GM12872 (cell line): ENCODE data around the gene SPTB.

Experiments
- TF ChIP-seq, protein P1 (sequence below): IDR thresholded peaks from 3 replicates; pipeline ENCODE4 v1.5.1; 2011; ENCODE audit warnings: low read depth, mild to moderate bottlenecking, low read length, moderate library complexity; ENCODE audit not compliant: insufficient read depth

Gene SPTB

DNA sequence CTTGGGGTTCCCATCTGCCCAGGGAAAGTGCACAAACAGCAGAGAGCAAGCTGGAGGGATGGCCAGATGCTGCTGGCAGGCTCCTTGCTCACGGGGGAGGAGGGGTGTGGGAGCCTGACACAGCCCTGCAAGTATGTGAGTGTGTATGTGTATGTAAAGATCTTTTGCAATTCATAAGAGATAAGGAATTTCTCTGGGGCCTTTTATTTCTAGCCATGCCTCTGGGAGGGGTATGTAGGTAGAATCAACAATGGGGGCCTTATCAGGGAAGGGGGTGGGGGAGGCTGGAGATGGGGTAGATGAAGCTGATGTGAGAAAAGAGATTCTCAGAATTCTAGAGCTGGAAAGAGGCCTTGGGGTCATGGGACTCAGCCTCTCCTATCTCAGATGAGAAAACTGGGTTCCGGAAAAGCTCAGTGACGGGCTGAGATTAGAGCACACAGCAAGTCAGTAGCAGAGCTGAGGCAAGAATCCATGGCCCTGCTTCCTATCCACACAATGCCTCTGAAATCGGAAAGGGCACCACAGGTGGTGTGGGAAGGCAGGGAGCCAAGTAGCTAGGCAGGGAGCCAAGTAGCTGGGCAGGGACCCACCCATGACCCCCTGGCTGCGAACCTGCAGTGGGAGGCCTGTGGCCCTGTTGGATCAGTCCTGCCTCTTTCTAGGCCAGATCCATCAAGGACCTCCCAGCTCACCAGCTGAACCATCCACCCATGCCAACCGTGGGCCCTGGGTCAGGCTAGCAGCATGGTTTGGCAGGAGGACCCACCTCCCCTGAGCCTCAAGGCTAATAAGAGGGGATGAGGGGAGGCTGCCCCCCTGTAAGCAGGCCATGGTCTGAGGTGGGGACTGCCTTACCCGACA is 120.8 kb downstream of the SPTB start:
- TF ChIP-seq, protein P1, sequence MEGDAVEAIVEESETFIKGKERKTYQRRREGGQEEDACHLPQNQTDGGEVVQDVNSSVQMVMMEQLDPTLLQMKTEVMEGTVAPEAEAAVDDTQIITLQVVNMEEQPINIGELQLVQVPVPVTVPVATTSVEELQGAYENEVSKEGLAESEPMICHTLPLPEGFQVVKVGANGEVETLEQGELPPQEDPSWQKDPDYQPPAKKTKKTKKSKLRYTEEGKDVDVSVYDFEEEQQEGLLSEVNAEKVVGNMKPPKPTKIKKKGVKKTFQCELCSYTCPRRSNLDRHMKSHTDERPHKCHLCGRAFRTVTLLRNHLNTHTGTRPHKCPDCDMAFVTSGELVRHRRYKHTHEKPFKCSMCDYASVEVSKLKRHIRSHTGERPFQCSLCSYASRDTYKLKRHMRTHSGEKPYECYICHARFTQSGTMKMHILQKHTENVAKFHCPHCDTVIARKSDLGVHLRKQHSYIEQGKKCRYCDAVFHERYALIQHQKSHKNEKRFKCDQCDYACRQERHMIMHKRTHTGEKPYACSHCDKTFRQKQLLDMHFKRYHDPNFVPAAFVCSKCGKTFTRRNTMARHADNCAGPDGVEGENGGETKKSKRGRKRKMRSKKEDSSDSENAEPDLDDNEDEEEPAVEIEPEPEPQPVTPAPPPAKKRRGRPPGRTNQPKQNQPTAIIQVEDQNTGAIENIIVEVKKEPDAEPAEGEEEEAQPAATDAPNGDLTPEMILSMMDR, result no peak

DNA sequence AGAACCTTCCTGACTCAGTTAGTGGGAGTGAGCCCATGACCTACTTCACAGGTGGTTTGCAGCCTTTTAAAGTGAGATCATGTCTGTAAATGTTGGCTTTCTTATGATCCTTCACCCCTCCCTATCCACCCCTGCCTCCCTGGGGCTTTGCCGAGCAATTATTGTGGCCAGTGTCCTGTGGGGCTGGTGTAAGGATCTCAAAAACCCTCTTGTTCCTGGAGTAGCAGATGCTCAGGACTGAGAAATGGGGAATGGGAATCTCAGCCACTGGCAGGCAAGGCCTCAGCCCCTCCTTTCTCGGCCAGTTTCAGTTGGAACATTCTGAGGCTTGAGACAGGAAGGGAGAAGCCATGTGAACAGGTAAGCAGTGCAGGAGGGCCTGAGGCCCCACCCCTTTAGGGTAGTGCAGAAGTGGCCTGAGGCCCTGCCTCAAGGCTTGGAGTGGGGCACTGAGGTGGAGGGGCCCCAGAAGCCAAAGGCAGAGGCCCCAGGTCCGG is 121.6 kb downstream of the SPTB start:
- TF ChIP-seq, protein P1, result no peak

DNA sequence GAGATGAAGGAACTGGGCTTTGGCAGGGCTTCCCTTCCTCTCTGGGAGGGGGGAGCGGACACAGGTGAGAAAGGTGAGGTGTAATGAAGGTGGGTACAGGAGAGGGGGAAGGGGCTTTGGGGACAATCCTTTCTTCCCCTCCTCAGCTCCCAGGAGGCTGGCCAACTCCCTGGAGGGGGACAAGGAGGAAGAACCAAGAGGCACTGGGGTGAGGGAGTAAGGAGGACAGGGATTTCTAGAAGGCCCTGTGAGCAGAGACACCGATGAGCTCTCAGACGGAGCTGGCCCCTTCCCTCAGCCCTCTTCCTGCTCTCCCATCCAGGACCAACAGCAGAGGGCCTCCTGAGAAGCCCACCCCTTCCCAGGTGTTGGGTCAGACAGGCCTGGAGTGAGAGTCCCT is 122.1 kb downstream of the SPTB start:
- TF ChIP-seq, protein P1, result no peak

DNA sequence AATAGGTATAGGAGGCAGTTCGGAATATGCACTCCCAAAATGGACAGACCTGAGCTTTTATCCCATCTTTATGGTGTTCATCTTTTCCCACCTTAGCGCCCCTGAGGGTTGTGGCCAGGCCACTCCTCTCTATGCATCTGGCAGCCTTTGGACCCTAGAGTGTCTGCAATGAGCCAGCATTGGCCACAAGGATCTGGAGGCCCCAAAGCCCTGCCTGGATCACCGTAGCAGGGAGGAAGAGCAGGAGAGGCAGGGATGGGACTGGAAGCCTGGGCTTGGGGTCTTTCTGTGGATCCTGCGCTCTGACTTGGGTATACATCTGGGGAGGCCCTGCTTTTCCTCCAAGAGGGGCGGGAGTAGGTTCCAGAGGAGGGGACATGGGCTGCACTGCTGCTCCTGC is 123.0 kb downstream of the SPTB start:
- TF ChIP-seq, protein P1, result no peak

DNA sequence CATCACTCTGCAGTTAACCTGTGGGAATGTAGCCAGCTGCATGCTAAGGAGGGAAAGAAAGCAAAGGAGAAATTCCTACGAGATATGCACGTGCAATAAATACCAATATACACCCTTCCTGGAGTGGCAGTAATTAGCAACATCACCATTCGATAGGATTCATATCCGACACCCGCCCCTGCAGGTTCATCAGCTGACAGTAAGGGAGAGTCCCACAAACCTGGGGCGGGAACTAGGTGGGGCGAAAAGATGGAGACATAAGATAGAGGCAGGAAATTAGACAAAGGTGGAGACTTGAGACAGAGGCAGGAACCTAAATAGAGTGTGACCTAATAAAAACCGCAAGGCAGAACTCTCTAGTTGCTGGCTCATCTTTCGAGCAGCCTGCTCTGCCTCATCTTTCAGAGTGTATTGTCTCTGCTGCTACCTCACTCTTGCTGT is 123.9 kb downstream of the SPTB start:
- TF ChIP-seq, protein P1, result no peak

DNA sequence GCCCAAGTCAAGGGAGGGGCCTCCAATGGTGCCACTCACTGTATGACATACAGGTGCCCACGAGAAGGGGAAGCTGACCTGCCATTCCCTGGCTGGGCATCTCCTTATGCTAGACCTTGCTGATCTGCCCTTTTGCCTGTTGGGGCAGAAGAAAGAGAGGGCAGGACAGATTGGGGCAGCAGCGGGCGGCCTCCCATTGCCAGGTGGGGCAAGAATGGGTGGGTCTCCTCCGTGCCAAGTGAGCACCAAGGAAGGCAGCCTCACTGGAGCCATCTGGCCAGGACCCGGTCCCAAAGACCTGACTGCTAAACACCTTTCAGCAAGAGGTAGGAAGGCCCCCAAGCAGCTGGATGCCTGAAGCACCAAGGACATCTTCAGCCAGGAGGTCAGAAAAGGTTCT is 125.0 kb downstream of the SPTB start:
- TF ChIP-seq, protein P1, result no peak

DNA sequence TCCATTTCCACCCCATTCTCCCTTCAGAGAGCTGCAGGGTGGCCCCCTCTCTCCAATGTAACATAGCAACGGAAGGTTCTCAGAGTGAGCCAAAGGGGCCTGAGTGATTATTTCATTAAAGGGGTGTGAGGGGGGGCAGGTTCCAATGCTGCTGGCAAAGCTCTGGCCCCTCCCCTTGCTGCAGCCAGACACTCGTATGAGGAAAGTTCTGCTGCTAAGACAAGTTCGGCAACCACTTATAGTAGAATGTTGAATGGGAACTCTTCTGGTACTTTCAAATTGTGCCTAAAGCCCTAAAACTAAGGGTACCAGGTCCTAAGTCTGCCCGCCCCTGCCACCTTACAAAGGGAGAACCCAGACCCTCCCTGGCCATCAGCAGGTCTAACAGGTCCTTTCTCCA is 125.7 kb downstream of the SPTB start:
- TF ChIP-seq, protein P1, result no peak
